Inferior parietal cortex (tissue), 1 donor: ENCODE measurements around the gene RAB14.

Source experiments
- DNase-seq: peaks from one replicate; pipeline ENCODE4 v3.0.0-alpha.2; 2016; ENCODE audit errors: extremely low spot score

The RAB14 gene

GRCh38 chr9:121219530-121219929 is 17.9 kb upstream of the RAB14 start:
- no peak for DNase-seq

GRCh38 chr9:121218357-121219027 is 16.8 kb upstream of the RAB14 start:
- no peak for DNase-seq

- DNase-seq, result no peak
Measured at GRCh38 chr9:121217609-121218292, 16.1 kb upstream of the RAB14 start.

- no peak for DNase-seq
Measured at GRCh38 chr9:121216271-121216805, 14.7 kb upstream of the RAB14 start.

GRCh38 chr9:121214005-121214404 is 12.3 kb upstream of the RAB14 start:
- no peak for DNase-seq

GRCh38 chr9:121213136-121213806 is 11.6 kb upstream of the RAB14 start:
- peak; percentile 94 for DNase-seq

GRCh38 chr9:121210536-121210935 is 8.9 kb upstream of the RAB14 start:
- DNase-seq, result no peak

- no peak for DNase-seq
Measured at GRCh38 chr9:121207371-121207940, 5.8 kb upstream of the RAB14 start.

GRCh38 chr9:121206516-121207370 is 5.1 kb upstream of the RAB14 start:
- DNase-seq, result no peak

- DNase-seq, result no peak
Measured at GRCh38 chr9:121204611-121205010, 2.9 kb upstream of the RAB14 start.

GRCh38 chr9:121204121-121204520 is 2.5 kb upstream of the RAB14 start:
- no peak for DNase-seq

GRCh38 chr9:121201045-121201737 is 478 bp downstream of the RAB14 start:
- no peak for DNase-seq

- no peak for DNase-seq
Measured at GRCh38 chr9:121200356-121200755, 1.3 kb downstream of the RAB14 start.

GRCh38 chr9:121199921-121200320 is 1.7 kb downstream of the RAB14 start:
- no peak for DNase-seq

- no peak for DNase-seq
Measured at GRCh38 chr9:121198512-121199042, 3.1 kb downstream of the RAB14 start.

GRCh38 chr9:121197132-121197531 is 4.5 kb downstream of the RAB14 start:
- DNase-seq, result no peak

GRCh38 chr9:121196389-121196788 is 5.3 kb downstream of the RAB14 start:
- no peak for DNase-seq

GRCh38 chr9:121194730-121195129 is 6.9 kb downstream of the RAB14 start:
- DNase-seq, result no peak

- DNase-seq, result no peak
Measured at GRCh38 chr9:121192959-121193640, 8.6 kb downstream of the RAB14 start.

- no peak for DNase-seq
Measured at GRCh38 chr9:121192518-121192917, 9.2 kb downstream of the RAB14 start.
